HCT116 (cell line): ENCODE results near the gene WDR37.

Experiments used
- POLR2A ChIP-seq: IDR thresholded peaks from 2 replicates; pipeline ENCODE4 v1.7.0; 2011; ENCODE audit warnings: borderline replicate concordance; ENCODE audit not compliant: insufficient read depth, insufficient read length; ENCODE audit errors: extremely low read depth
- POLR2AphosphoS5 ChIP-seq: IDR thresholded peaks from 2 replicates; pipeline ENCODE4 v1.6.1; 2011; ENCODE audit warnings: mild to moderate bottlenecking, low read depth, low read length, moderate library complexity
- ZNF274 ChIP-seq: fragments of 200-500 bp; sonication (Bioruptor generic); IDR thresholded peaks from 2 replicates; pipeline ENCODE4 v1.6.1; 2014; ENCODE audit warnings: mild to moderate bottlenecking, low read depth, low read length, inconsistent platforms
- TF ChIP-seq, protein P1 (sequence below), 3 experiments: fragments of 200-600 bp in 1 of 3; sonication (generic) in 1 of 3; IDR thresholded peaks in 2 of 3; conservative IDR thresholded peaks in 1 of 3; 2 replicates each; pipeline ENCODE4 v1.5.1; 2012 to 2017; ENCODE audit warnings: low read depth in 2 of 3, low read length in 2 of 3, antibody characterized with exemption in 1 of 3, borderline replicate concordance in 1 of 3, control low read depth in 1 of 3, mild to moderate bottlenecking in 1 of 3, mixed read lengths in 1 of 3, mixed run types in 1 of 3, moderate library complexity in 1 of 3; ENCODE audit not compliant: insufficient read depth in 1 of 3
- TF ChIP-seq, protein P2 (sequence below): IDR thresholded peaks from 2 replicates; pipeline ENCODE4 v1.6.1; 2012; ENCODE audit warnings: low read depth

DNA sequence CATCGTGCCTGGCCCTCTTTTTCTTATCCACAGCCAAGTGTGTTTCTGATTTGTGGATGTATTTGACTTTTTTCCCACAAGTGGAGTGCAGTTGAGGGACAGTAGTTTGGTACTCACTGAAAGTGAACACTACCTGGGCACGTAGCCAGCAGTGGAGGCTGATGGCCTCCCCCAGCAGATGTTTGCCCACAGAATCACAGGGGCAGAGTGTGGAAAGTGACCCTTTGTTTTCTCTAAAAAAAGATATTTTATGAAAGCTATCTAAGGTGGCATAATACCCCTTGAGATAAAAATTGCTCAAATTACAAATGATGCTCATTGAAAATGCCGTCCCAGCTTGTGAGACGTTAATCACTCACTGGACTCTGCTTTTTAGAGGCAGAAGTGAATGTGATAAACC, 29.1 kb downstream of the WDR37 start:
- TF ChIP-seq, protein P1, sequence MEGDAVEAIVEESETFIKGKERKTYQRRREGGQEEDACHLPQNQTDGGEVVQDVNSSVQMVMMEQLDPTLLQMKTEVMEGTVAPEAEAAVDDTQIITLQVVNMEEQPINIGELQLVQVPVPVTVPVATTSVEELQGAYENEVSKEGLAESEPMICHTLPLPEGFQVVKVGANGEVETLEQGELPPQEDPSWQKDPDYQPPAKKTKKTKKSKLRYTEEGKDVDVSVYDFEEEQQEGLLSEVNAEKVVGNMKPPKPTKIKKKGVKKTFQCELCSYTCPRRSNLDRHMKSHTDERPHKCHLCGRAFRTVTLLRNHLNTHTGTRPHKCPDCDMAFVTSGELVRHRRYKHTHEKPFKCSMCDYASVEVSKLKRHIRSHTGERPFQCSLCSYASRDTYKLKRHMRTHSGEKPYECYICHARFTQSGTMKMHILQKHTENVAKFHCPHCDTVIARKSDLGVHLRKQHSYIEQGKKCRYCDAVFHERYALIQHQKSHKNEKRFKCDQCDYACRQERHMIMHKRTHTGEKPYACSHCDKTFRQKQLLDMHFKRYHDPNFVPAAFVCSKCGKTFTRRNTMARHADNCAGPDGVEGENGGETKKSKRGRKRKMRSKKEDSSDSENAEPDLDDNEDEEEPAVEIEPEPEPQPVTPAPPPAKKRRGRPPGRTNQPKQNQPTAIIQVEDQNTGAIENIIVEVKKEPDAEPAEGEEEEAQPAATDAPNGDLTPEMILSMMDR (IDR thresholded peaks at IDR 0.05 in 2 of 3, conservative IDR thresholded peaks at IDR 0.05 in 1 of 3; ENCODE audit: borderline replicate concordance in 1 of 3, insufficient read depth in 1 of 3, low read depth in 2 of 3, low read length in 2 of 3) = no peak
- TF ChIP-seq POLR2A = no peak
- TF ChIP-seq, protein P2, sequence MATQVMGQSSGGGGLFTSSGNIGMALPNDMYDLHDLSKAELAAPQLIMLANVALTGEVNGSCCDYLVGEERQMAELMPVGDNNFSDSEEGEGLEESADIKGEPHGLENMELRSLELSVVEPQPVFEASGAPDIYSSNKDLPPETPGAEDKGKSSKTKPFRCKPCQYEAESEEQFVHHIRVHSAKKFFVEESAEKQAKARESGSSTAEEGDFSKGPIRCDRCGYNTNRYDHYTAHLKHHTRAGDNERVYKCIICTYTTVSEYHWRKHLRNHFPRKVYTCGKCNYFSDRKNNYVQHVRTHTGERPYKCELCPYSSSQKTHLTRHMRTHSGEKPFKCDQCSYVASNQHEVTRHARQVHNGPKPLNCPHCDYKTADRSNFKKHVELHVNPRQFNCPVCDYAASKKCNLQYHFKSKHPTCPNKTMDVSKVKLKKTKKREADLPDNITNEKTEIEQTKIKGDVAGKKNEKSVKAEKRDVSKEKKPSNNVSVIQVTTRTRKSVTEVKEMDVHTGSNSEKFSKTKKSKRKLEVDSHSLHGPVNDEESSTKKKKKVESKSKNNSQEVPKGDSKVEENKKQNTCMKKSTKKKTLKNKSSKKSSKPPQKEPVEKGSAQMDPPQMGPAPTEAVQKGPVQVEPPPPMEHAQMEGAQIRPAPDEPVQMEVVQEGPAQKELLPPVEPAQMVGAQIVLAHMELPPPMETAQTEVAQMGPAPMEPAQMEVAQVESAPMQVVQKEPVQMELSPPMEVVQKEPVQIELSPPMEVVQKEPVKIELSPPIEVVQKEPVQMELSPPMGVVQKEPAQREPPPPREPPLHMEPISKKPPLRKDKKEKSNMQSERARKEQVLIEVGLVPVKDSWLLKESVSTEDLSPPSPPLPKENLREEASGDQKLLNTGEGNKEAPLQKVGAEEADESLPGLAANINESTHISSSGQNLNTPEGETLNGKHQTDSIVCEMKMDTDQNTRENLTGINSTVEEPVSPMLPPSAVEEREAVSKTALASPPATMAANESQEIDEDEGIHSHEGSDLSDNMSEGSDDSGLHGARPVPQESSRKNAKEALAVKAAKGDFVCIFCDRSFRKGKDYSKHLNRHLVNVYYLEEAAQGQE = no peak
- TF ChIP-seq ZNF274 = no peak
- TF ChIP-seq POLR2AphosphoS5 = no peak
